CD14-positive monocyte (primary cell): ENCODE measurements around the gene GAK. TPM values are rescaled to one million over a fixed set of nuclear protein-coding genes. Genes with fewer than 3 reads are reported as not detected.

Experiments
- DNase-seq, 3 donors: peaks; one replicate each; pipeline ENCODE4 v3.0.0-alpha.2; 2011 to 2022
- H2AFZ ChIP-seq: 2 replicates; pipeline ENCODE4 v1.6.0; 2012; ENCODE audit warnings: mild to moderate bottlenecking, low read depth, low read length, inconsistent platforms; ENCODE audit not compliant: insufficient read depth, poor library complexity, severe bottlenecking
- H3K27ac ChIP-seq, 2 donors: 1 replicate in 1 of 2; 2 replicates in 1 of 2; pipeline ENCODE4 v1.5.1; 2012 to 2013; ENCODE audit warnings: low read length in 2 of 2, control low read depth in 1 of 2, inconsistent platforms in 1 of 2, low read depth in 1 of 2, mild to moderate bottlenecking in 1 of 2
- H3K27me3 ChIP-seq, 2 donors: one replicate each; pipeline versions ENCODE4 v1.6.0 to v1.6.1; 2011 to 2013; ENCODE audit warnings: low read length in 2 of 2; ENCODE audit not compliant: control insufficient read depth in 2 of 2, insufficient read depth in 2 of 2
- H3K36me3 ChIP-seq, 2 donors: replicated peaks in 1 of 2; 1 replicate in 1 of 2; 2 replicates in 1 of 2; pipeline versions ENCODE4 v1.5.1 to v1.6.1; 2012 to 2013; ENCODE audit warnings: low read length in 2 of 2, control low read depth in 1 of 2, inconsistent platforms in 1 of 2, mild to moderate bottlenecking in 1 of 2; ENCODE audit not compliant: insufficient read depth in 2 of 2, control insufficient read depth in 1 of 2
- H3K4me1 ChIP-seq, 2 donors: 1 replicate in 1 of 2; 2 replicates in 1 of 2; pipeline versions ENCODE4 v1.5.1 to v1.6.1; 2012 to 2013; ENCODE audit warnings: low read length in 2 of 2, control low read depth in 1 of 2, inconsistent platforms in 1 of 2, mild to moderate bottlenecking in 1 of 2, moderate library complexity in 1 of 2; ENCODE audit not compliant: insufficient read depth in 2 of 2, control insufficient read depth in 1 of 2
- H3K4me2 ChIP-seq: replicated peaks from 2 replicates; pipeline ENCODE3; 2012; ENCODE audit warnings: low read length, moderate library complexity, mild to moderate bottlenecking; ENCODE audit not compliant: poor library complexity, severe bottlenecking; ENCODE audit errors: extremely low read depth
- H3K4me3 ChIP-seq, 3 experiments: fragments of 200-600 bp in 1 of 3; sonication (generic) in 1 of 3; replicated peaks in 1 of 3; 1 replicate in 2 of 3; 2 replicates in 1 of 3; pipeline ENCODE4 v1.5.1; 2011 to 2013; ENCODE audit warnings: low read length in 3 of 3, mild to moderate bottlenecking in 3 of 3, control low read depth in 2 of 3, low read depth in 2 of 3, inconsistent platforms in 1 of 3, moderate library complexity in 1 of 3
- H3K79me2 ChIP-seq: 2 replicates; pipeline ENCODE4 v1.6.0; 2012; ENCODE audit warnings: mild to moderate bottlenecking, control low read depth, inconsistent platforms, low read length, moderate library complexity; ENCODE audit not compliant: insufficient read depth
- H3K9ac ChIP-seq: 2 replicates; pipeline ENCODE4 v1.6.0; 2017; ENCODE audit warnings: low read length, mild to moderate bottlenecking; ENCODE audit not compliant: insufficient read depth, poor library complexity, severe bottlenecking
- H3K9me3 ChIP-seq, 2 donors: replicated peaks in 1 of 2; 1 replicate in 1 of 2; 2 replicates in 1 of 2; pipeline versions ENCODE4 v1.5.1 to v1.6.1; 2012 to 2013; ENCODE audit warnings: low read length in 2 of 2, control low read depth in 1 of 2; ENCODE audit not compliant: control insufficient read depth in 1 of 2, insufficient read depth in 1 of 2
- H4K20me1 ChIP-seq: 2 replicates; pipeline ENCODE4 v1.6.0; 2012; ENCODE audit warnings: mild to moderate bottlenecking, low read length, control low read depth, moderate library complexity; ENCODE audit not compliant: insufficient read depth
- H3K27ac Mint-ChIP-seq, 7 donors: one replicate each; pipeline ENCODE4 v1.8.0; 2020; ENCODE audit warnings: mild to moderate bottlenecking in 7 of 7, mixed read lengths in 7 of 7, moderate library complexity in 6 of 7, inconsistent platforms in 2 of 7
- H3K27me3 Mint-ChIP-seq, 3 donors: one replicate each; pipeline ENCODE4 v1.8.0; 2021 to 2022; ENCODE audit warnings: low read depth in 3 of 3, mild to moderate bottlenecking in 3 of 3, mixed read lengths in 3 of 3, moderate library complexity in 3 of 3, inconsistent platforms in 1 of 3
- H3K36me3 Mint-ChIP-seq, 2 donors: one replicate each; pipeline ENCODE4 v1.8.0; 2020; ENCODE audit warnings: mixed read lengths in 2 of 2, inconsistent platforms in 1 of 2, mild to moderate bottlenecking in 1 of 2
- H3K4me1 Mint-ChIP-seq: one replicate; pipeline ENCODE4 v1.8.0; 2020; ENCODE audit warnings: mild to moderate bottlenecking, mixed read lengths
- H3K4me3 Mint-ChIP-seq, 2 donors: one replicate each; pipeline ENCODE4 v1.8.0; 2020; ENCODE audit warnings: mild to moderate bottlenecking in 2 of 2, mixed read lengths in 2 of 2, moderate library complexity in 1 of 2
- H3K9me3 Mint-ChIP-seq, 7 donors: one replicate each; pipeline ENCODE4 v1.8.0; 2020 to 2022; ENCODE audit warnings: mixed read lengths in 7 of 7, mild to moderate bottlenecking in 6 of 7, moderate library complexity in 6 of 7, inconsistent platforms in 2 of 7
- CTCF ChIP-seq: fragments of 200-600 bp; IDR thresholded peaks from one replicate; pipeline ENCODE4 v1.8.0; 2022; ENCODE audit warnings: antibody characterized with exemption, mild to moderate bottlenecking
- WGBS: methylation state at CpG from one replicate; pipeline ENCODE4 v1.1.5; 2013; ENCODE audit warnings: missing lambda C conversion rate; ENCODE audit not compliant: insufficient coverage; 5-methylcytosine and 5-hydroxymethylcytosine counted together
- intact Hi-C, 2 donors: fragments of 100-400 bp; cut with micrococcal nuclease; formaldehyde crosslinking; loops; one replicate each; pipeline versions ENCODE4 v1.15.0 to v1.15.1; 2023
- polyA plus RNA-seq, 3 donors: library from polyadenylated mRNA; depleted of rRNA in 1 of 3; unstranded in 2 of 3; stranded (reverse) in 1 of 3; fragments of 300-500 nt in 2 of 3; fragments of >200 nt in 1 of 3; fragmentation: Illumina TruSeq in 2 of 3; gene quantifications; 1 replicate in 2 of 3; 2 replicates in 1 of 3; pipeline ENCODE4 v1.2.3, GENCODE V29; 2012 to 2021

The GAK gene
- polyA plus RNA-seq, 3 donors = 40.3 to 88.7 (median 54.9) TPM

- intact Hi-C loops = no loop called here
- no peak overlapping the region for H2AFZ ChIP-seq
- H3K36me3 ChIP-seq = peaks cover 92 to 100% of the 10 kb centered on the region in 2 donors
Observed at GRCh38 chr4:871484-871883, 60.6 kb downstream of the GAK start.

GRCh38 chr4:870951-871350 lies 61.2 kb downstream of the GAK start:
- DNase-seq = no peak
- Histone ChIP-seq H3K27ac (no peak overlapping the region), H2AFZ (no peak overlapping the region), H3K4me1 (no peaks in the 10 kb centered on the region), H4K20me1 (peaks cover 29% of the 10 kb centered on the region), H3K9me3 (peaks cover 0 to 4% of the 10 kb centered on the region in 2 donors), H3K79me2 (no peaks in the 10 kb centered on the region), H3K27me3 (no peaks in the 10 kb centered on the region), H3K36me3 (peaks cover 92 to 100% of the 10 kb centered on the region in 2 donors), H3K4me3 (no peak overlapping the region), H3K9ac (no peak overlapping the region), H3K4me2 (no peak overlapping the region)
- no peak for TF ChIP-seq CTCF
- no peak overlapping the region for H3K4me3 Mint-ChIP-seq
- no peaks in the 10 kb centered on the region for H3K4me1 Mint-ChIP-seq
- H3K36me3 Mint-ChIP-seq = peaks cover 76 to 93% of the 10 kb centered on the region in 2 donors
- WGBS = 98% methylated on average over 18 of the region's 20 CpGs
- intact Hi-C loops = no loop called here
- no peaks in the 10 kb centered on the region for H3K27me3 Mint-ChIP-seq
- H3K27ac Mint-ChIP-seq = peak overlapping the region in 1 of 7 donors; percentile 41
- peaks cover 0 to 9% (median 2%) of the 10 kb centered on the region in 7 donors for H3K9me3 Mint-ChIP-seq

More at GRCh38 chr4:871484-871883, 60.6 kb downstream of the GAK start:
- DNase-seq = no peak
- H3K27me3 ChIP-seq = no peaks in the 10 kb centered on the region
- H3K9me3 ChIP-seq = peaks cover 0 to 4% of the 10 kb centered on the region in 2 donors
- H3K9me3 Mint-ChIP-seq = peaks cover 0 to 9% (median 2%) of the 10 kb centered on the region in 7 donors
- H3K27ac ChIP-seq = no peak overlapping the region
- H3K4me1 Mint-ChIP-seq = no peaks in the 10 kb centered on the region
- H3K27ac Mint-ChIP-seq = no peak overlapping the region
- 97% methylated on average over 8 of the region's 9 CpGs for WGBS
- H3K27me3 Mint-ChIP-seq = no peaks in the 10 kb centered on the region
- H3K9ac ChIP-seq = no peak overlapping the region
- TF ChIP-seq CTCF = no peak
- peaks cover 28% of the 10 kb centered on the region for H4K20me1 ChIP-seq
- H3K4me3 Mint-ChIP-seq = no peak overlapping the region
- H3K4me1 ChIP-seq = no peaks in the 10 kb centered on the region
- no peaks in the 10 kb centered on the region for H3K79me2 ChIP-seq
- H3K4me2 ChIP-seq = no peak overlapping the region
- peaks cover 77 to 93% of the 10 kb centered on the region in 2 donors for H3K36me3 Mint-ChIP-seq
- no peak overlapping the region for H3K4me3 ChIP-seq
